Measurements from ENCODE around the gene SH3RF3.

Gene SH3RF3

DNA sequence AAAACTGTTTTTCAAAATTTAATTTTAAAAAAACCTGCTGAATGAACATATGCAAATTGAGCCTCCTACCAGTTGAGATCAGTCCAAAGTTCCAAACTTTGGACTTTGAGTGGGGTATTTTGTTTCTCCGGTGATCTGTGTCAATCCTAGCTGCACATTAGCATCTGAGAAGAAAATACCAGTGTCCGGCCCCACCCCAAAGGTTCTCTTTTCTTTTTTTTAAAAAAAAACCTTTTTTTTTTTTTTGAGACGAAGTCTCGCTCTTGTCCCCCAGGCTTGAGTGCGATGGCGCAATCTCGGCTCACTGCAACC lies 393.0 kb downstream of the SH3RF3 start:
- Histone ChIP-seq H3K27ac (ENCODE audit: low read length, poor library complexity, severe bottlenecking) (no peak overlapping the region), H3K23ac (ENCODE audit: low read length in 2 of 2) (no peak overlapping the region), H3K9me3 (ENCODE audit: control insufficient read depth, low read length) (no peaks in the 10 kb centered on the region), H3K14ac (ENCODE audit: low read length in 2 of 2) (no peak overlapping the region), H2BK15ac (ENCODE audit: low read depth, poor library complexity, severe bottlenecking) (no peak overlapping the region), H3K36me3 (ENCODE audit: control insufficient read depth in 1 of 2, insufficient read depth in 2 of 2, low read depth in 1 of 2, low read length in 2 of 2) (no peaks in the 10 kb centered on the region), H2BK5ac (ENCODE audit: low read depth, low read length, poor library complexity, severe bottlenecking) (no peak overlapping the region), H3K79me1 (replicated peaks; ENCODE audit: low read length, poor library complexity, severe bottlenecking) (no peaks in the 10 kb centered on the region), H4K8ac (ENCODE audit: low read length) (no peak overlapping the region), H3K4me1 (ENCODE audit: control insufficient read depth, insufficient read depth, low read depth, low read length) (no peaks in the 10 kb centered on the region), H3K9ac (ENCODE audit: low read length) (no peak overlapping the region), H3K18ac (ENCODE audit: low read depth in 1 of 2, low read length in 2 of 2) (no peak overlapping the region), H3K4ac (ENCODE audit: low read depth in 1 of 2, low read length in 2 of 2) (no peak overlapping the region), H2AFZ (ENCODE audit: low read depth, low read length) (no peak overlapping the region), H2BK120ac (ENCODE audit: low read depth, low read length) (no peak overlapping the region), H3K4me2 (ENCODE audit: low read length, poor library complexity, severe bottlenecking) (no peak overlapping the region), H3K27me3 (ENCODE audit: control insufficient read depth in 1 of 2, insufficient read depth in 1 of 2, low read length in 2 of 2) (peaks cover under 1 to 45% of the 10 kb centered on the region in 2 experiments), H2AK5ac (ENCODE audit: low read length, severe bottlenecking) (no peak overlapping the region), H2BK12ac (ENCODE audit: low read length in 2 of 2) (no peak overlapping the region), H4K91ac (ENCODE audit: low read length) (no peak overlapping the region), H3K4me3 (ENCODE audit: insufficient read depth in 1 of 2, low read depth in 1 of 2, low read length in 2 of 2) (no peak overlapping the region)
- no peak for DNase-seq
- WGBS: 94% methylated on average over 6 of the region's 7 CpGs

DNA sequence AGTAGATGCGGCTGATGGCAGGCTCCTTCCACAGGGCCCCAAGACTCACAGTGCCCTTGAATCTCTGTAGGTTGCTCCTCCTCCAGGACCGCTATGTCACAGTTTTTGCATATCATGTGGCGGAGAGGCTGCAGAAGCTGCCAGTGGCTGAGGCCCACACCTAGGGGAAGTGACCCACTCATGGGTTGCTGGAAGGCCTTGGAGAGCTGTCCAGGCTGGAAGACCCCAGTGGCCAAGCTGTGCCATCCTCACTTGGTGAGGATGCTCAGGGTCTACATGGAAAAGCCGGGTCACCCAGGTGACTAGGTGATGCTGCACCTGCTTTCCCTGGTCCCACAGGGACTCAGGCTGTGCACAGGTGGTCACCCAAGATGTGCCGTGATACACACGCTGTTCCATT lies 394.1 kb downstream of the SH3RF3 start:
- Histone ChIP-seq H3K4ac (ENCODE audit: low read depth in 1 of 2, low read length in 2 of 2) (no peak overlapping the region), H3K4me1 (ENCODE audit: control insufficient read depth, insufficient read depth, low read depth, low read length) (peaks cover 3% of the 10 kb centered on the region), H3K14ac (ENCODE audit: low read length in 2 of 2) (no peak overlapping the region), H2BK12ac (ENCODE audit: low read length in 2 of 2) (no peak overlapping the region), H3K4me3 (ENCODE audit: insufficient read depth in 1 of 2, low read depth in 1 of 2, low read length in 2 of 2) (no peak overlapping the region), H3K9me3 (ENCODE audit: control insufficient read depth, low read length) (no peaks in the 10 kb centered on the region), H3K27me3 (ENCODE audit: control insufficient read depth in 1 of 2, insufficient read depth in 1 of 2, low read length in 2 of 2) (peaks cover 4 to 46% of the 10 kb centered on the region in 2 experiments), H2AK5ac (ENCODE audit: low read length, severe bottlenecking) (no peak overlapping the region), H4K91ac (ENCODE audit: low read length) (no peak overlapping the region), H2BK5ac (ENCODE audit: low read depth, low read length, poor library complexity, severe bottlenecking) (no peak overlapping the region), H3K4me2 (ENCODE audit: low read length, poor library complexity, severe bottlenecking) (no peak overlapping the region), H3K18ac (ENCODE audit: low read depth in 1 of 2, low read length in 2 of 2) (no peak overlapping the region), H3K23ac (ENCODE audit: low read length in 2 of 2) (no peak overlapping the region), H4K8ac (ENCODE audit: low read length) (no peak overlapping the region), H2BK15ac (ENCODE audit: low read depth, poor library complexity, severe bottlenecking) (no peak overlapping the region), H3K79me1 (replicated peaks; ENCODE audit: low read length, poor library complexity, severe bottlenecking) (no peaks in the 10 kb centered on the region), H2AFZ (ENCODE audit: low read depth, low read length) (no peak overlapping the region), H2BK120ac (ENCODE audit: low read depth, low read length) (no peak overlapping the region), H3K9ac (ENCODE audit: low read length) (no peak overlapping the region), H3K36me3 (ENCODE audit: control insufficient read depth in 1 of 2, insufficient read depth in 2 of 2, low read depth in 1 of 2, low read length in 2 of 2) (no peaks in the 10 kb centered on the region), H3K27ac (ENCODE audit: low read length, poor library complexity, severe bottlenecking) (no peak overlapping the region)
- no peak for DNase-seq
- WGBS: 86% methylated on average over 4 of the region's 6 CpGs

DNA sequence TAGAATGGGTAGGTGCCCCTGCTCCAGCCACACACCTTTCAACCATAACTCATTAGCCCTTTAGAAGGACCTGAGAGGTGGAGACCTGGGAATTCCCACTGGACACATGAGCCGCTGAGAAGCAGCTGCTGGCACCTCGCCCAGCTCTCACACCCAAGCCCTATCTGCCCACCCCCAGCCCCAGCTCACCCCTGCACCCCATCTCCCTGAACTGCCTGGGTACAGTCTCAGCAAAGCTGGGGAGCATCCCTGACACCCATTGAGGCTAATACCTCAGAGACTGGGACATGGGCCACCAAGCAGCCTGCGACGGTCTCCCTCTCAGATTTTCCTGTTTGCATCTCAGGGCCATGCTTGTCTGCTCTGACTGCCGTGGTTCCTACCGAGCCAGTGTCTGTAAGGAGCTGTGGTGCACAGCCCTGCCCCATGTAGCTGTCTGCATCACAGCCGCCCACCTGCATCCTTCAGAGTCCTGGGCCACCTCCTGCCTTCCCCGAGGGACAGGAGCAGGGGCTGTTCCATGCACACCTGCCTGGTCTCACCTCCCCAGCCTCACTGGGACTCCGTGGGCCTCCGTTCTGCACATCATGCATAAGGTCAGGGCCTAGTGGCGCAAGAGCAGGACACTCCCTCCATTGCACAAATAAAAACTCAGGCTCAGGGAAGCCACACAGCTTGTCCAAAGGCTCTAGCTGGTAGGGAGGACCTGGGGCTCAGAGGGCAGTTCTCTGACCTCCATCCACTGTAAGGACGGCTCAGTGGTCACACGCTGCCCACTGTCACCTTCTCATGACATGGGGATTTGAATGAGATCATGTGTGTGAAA lies 394.7 kb downstream of the SH3RF3 start:
- Histone ChIP-seq H3K9ac (ENCODE audit: low read length) (no peak overlapping the region), H3K4ac (ENCODE audit: low read depth in 1 of 2, low read length in 2 of 2) (no peak overlapping the region), H3K27ac (ENCODE audit: low read length, poor library complexity, severe bottlenecking) (no peak overlapping the region), H3K4me3 (ENCODE audit: insufficient read depth in 1 of 2, low read depth in 1 of 2, low read length in 2 of 2) (no peak overlapping the region), H3K4me2 (ENCODE audit: low read length, poor library complexity, severe bottlenecking) (no peak overlapping the region), H3K23ac (ENCODE audit: low read length in 2 of 2) (no peak overlapping the region), H3K79me1 (replicated peaks; ENCODE audit: low read length, poor library complexity, severe bottlenecking) (no peaks in the 10 kb centered on the region), H2BK15ac (ENCODE audit: low read depth, poor library complexity, severe bottlenecking) (no peak overlapping the region), H4K8ac (ENCODE audit: low read length) (no peak overlapping the region), H2BK5ac (ENCODE audit: low read depth, low read length, poor library complexity, severe bottlenecking) (no peak overlapping the region), H3K9me3 (ENCODE audit: control insufficient read depth, low read length) (no peaks in the 10 kb centered on the region), H3K27me3 (ENCODE audit: control insufficient read depth in 1 of 2, insufficient read depth in 1 of 2, low read length in 2 of 2) (peaks cover 4 to 50% of the 10 kb centered on the region in 2 experiments), H3K18ac (ENCODE audit: low read depth in 1 of 2, low read length in 2 of 2) (no peak overlapping the region), H3K36me3 (ENCODE audit: control insufficient read depth in 1 of 2, insufficient read depth in 2 of 2, low read depth in 1 of 2, low read length in 2 of 2) (no peaks in the 10 kb centered on the region), H4K91ac (ENCODE audit: low read length) (no peak overlapping the region), H3K4me1 (ENCODE audit: control insufficient read depth, insufficient read depth, low read depth, low read length) (peaks cover 3% of the 10 kb centered on the region), H2BK120ac (ENCODE audit: low read depth, low read length) (no peak overlapping the region), H2AK5ac (ENCODE audit: low read length, severe bottlenecking) (no peak overlapping the region), H2AFZ (ENCODE audit: low read depth, low read length) (no peak overlapping the region), H2BK12ac (ENCODE audit: low read length in 2 of 2) (no peak overlapping the region), H3K14ac (ENCODE audit: low read length in 2 of 2) (no peak overlapping the region)
- WGBS: 92% methylated on average over 12 of the region's 13 CpGs
- no peak for DNase-seq

DNA sequence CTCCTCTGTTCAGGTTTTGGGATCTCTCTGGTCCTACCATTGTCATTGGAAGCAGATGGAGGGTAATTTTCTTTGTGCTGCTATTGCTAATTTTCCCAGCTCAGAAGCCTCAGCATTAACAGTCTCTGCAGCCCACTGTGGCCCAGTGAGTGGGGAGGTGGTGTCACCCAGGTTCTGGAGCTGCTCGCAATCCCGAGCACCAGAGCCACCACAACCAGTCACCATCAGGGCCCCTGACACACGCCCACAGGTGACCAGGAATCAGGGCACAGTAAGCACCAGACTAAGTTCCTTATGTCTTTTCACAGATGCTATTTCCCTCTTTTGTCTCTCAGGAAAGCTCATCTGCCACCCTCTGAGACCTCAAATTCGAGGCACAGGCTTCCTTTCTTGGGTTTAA lies 396.8 kb downstream of the SH3RF3 start:
- no peak for DNase-seq
- no peak overlapping the region for H2BK120ac ChIP-seq (ENCODE audit: low read depth, low read length)
- H3K27me3 ChIP-seq (ENCODE audit: control insufficient read depth in 1 of 2, insufficient read depth in 1 of 2, low read length in 2 of 2): peaks cover 16 to 61% of the 10 kb centered on the region in 2 experiments
- H2BK5ac ChIP-seq (ENCODE audit: low read depth, low read length, poor library complexity, severe bottlenecking): no peak overlapping the region
- no peaks in the 10 kb centered on the region for H3K36me3 ChIP-seq (ENCODE audit: control insufficient read depth in 1 of 2, insufficient read depth in 2 of 2, low read depth in 1 of 2, low read length in 2 of 2)
- no peak overlapping the region for H3K4me2 ChIP-seq (ENCODE audit: low read length, poor library complexity, severe bottlenecking)
- no peak overlapping the region for H2BK15ac ChIP-seq (ENCODE audit: low read depth, poor library complexity, severe bottlenecking)
- H2AFZ ChIP-seq (ENCODE audit: low read depth, low read length): no peak overlapping the region
- no peak overlapping the region for H3K4ac ChIP-seq (ENCODE audit: low read depth in 1 of 2, low read length in 2 of 2)
- H2AK5ac ChIP-seq (ENCODE audit: low read length, severe bottlenecking): no peak overlapping the region
- H4K91ac ChIP-seq (ENCODE audit: low read length): no peak overlapping the region
- no peak overlapping the region for H3K9ac ChIP-seq (ENCODE audit: low read length)
- H3K4me1 ChIP-seq (ENCODE audit: control insufficient read depth, insufficient read depth, low read depth, low read length): peaks cover 5% of the 10 kb centered on the region
- H4K8ac ChIP-seq (ENCODE audit: low read length): no peak overlapping the region
- no peak overlapping the region for H2BK12ac ChIP-seq (ENCODE audit: low read length in 2 of 2)
- H3K14ac ChIP-seq (ENCODE audit: low read length in 2 of 2): no peak overlapping the region
- no peak overlapping the region for H3K23ac ChIP-seq (ENCODE audit: low read length in 2 of 2)
- H3K18ac ChIP-seq (ENCODE audit: low read depth in 1 of 2, low read length in 2 of 2): peak overlapping the region in 1 of 2 experiments; percentile 6
- H3K4me3 ChIP-seq (ENCODE audit: insufficient read depth in 1 of 2, low read depth in 1 of 2, low read length in 2 of 2): no peak overlapping the region
- H3K27ac ChIP-seq (ENCODE audit: low read length, poor library complexity, severe bottlenecking): no peak overlapping the region
- H3K79me1 ChIP-seq (replicated peaks; ENCODE audit: low read length, poor library complexity, severe bottlenecking): no peaks in the 10 kb centered on the region
- WGBS: 94% methylated on average over 4 of the region's 4 CpGs
- no peaks in the 10 kb centered on the region for H3K9me3 ChIP-seq (ENCODE audit: control insufficient read depth, low read length)

Data from mesenchymal stem cell (in vitro differentiated cells and primary cell).